ENCODE measurements around the gene XPC. TPM values are rescaled to one million over a fixed set of nuclear protein-coding genes. Genes with fewer than 3 reads are reported as not detected.

The XPC gene
- total RNA-seq, 2 experiments from 2014 or later: 39.0 to 39.8 TPM

GRCh38 chr3:14216257-14217048 is 38.1 kb upstream of the XPC start:
- H3K9me3 Mint-ChIP-seq: peaks cover 7% of the 10 kb centered on the region
- H3K27me3 Mint-ChIP-seq (ENCODE audit: low read depth): no peaks in the 10 kb centered on the region
- H3K27ac Mint-ChIP-seq: peak overlapping the region; percentile 1
- intact Hi-C loops (cut with micrococcal nuclease): no loop called here
- peak overlapping the region; percentile 47 for H3K4me3 Mint-ChIP-seq
- DNase-seq: peak; percentile 25
- no peaks in the 10 kb centered on the region for H3K4me1 Mint-ChIP-seq (ENCODE audit: low read depth)
- H3K36me3 Mint-ChIP-seq (ENCODE audit: low read depth): no peaks in the 10 kb centered on the region
- CTCF ChIA-PET: interaction anchor here (0.6 to 1.3 kb wide), 3 partner anchors 13 to 252 kb away, joined by 3 to 4 read pairs (median 3); no protein-coding TSS in a partner anchor

DNA sequence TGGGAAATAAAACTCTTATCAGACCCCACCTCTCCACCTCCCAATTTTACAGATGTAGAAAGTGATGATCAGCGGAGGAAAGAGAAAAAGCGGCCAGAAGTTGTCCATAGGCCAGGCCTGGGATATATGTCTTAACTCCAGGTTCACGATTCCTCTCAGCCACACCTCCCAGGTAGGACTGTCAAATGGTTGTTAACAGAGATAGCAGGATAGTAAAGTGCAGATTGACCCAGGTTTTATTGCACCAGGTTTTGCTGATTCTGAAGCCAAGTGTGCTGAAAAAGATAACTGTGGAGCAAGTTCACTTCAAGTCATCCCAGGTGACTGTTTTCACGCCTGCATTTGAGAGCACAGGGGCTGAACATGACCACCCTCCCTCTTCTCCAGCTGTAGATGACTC is 36.4 kb upstream of the XPC start:
- Mint-ChIP-seq H3K4me3 (no peak overlapping the region), H3K27me3 (ENCODE audit: low read depth) (no peaks in the 10 kb centered on the region), H3K36me3 (ENCODE audit: low read depth) (no peaks in the 10 kb centered on the region), H3K9me3 (no peaks in the 10 kb centered on the region), H3K27ac (no peak overlapping the region), H3K4me1 (ENCODE audit: low read depth) (no peaks in the 10 kb centered on the region)
- intact Hi-C loops (cut with micrococcal nuclease): no loop called here
- no peak for DNase-seq
- CTCF ChIA-PET: no interaction called here

- Mint-ChIP-seq H3K27ac (no peak overlapping the region), H3K36me3 (ENCODE audit: low read depth) (no peaks in the 10 kb centered on the region), H3K27me3 (ENCODE audit: low read depth) (no peaks in the 10 kb centered on the region), H3K4me3 (no peak overlapping the region), H3K4me1 (ENCODE audit: low read depth) (no peaks in the 10 kb centered on the region), H3K9me3 (no peaks in the 10 kb centered on the region)
- CTCF ChIA-PET: interaction anchor here (3.6 kb wide), 1 partner anchor 10 kb away, joined by 27 read pairs; no protein-coding TSS in a partner anchor
- no peak for DNase-seq
- intact Hi-C loops (cut with micrococcal nuclease): no loop called here
These were observed 34.8 kb upstream of the XPC start for GRCh38 chr3:14213066-14213774.

- intact Hi-C loops (cut with micrococcal nuclease): no loop called here
- CTCF ChIA-PET: interaction anchor here (1.0 to 3.6 kb wide), 2 partner anchors 8 to 316 kb away, joined by 3 to 27 read pairs; no protein-coding TSS in a partner anchor
These were observed 33.6 kb upstream of the XPC start for GRCh38 chr3:14212032-14212431.

GRCh38 chr3:14211621-14212020 is 33.2 kb upstream of the XPC start:
- Mint-ChIP-seq H3K27me3 (ENCODE audit: low read depth) (no peaks in the 10 kb centered on the region), H3K36me3 (ENCODE audit: low read depth) (no peaks in the 10 kb centered on the region), H3K4me1 (ENCODE audit: low read depth) (no peaks in the 10 kb centered on the region), H3K4me3 (no peak overlapping the region), H3K9me3 (no peaks in the 10 kb centered on the region), H3K27ac (no peak overlapping the region)
- intact Hi-C loops (cut with micrococcal nuclease): no loop called here
- CTCF ChIA-PET: interaction anchor here (0.8 to 3.6 kb wide), 3 partner anchors 8 to 316 kb away, joined by 3 to 27 read pairs (median 4); no protein-coding TSS in a partner anchor
- no peak for DNase-seq

More at GRCh38 chr3:14212032-14212431, 33.6 kb upstream of the XPC start:
- Mint-ChIP-seq H3K4me1 (ENCODE audit: low read depth) (no peaks in the 10 kb centered on the region), H3K27me3 (ENCODE audit: low read depth) (no peaks in the 10 kb centered on the region), H3K4me3 (no peak overlapping the region), H3K27ac (no peak overlapping the region), H3K36me3 (ENCODE audit: low read depth) (no peaks in the 10 kb centered on the region), H3K9me3 (no peaks in the 10 kb centered on the region)
- no peak for DNase-seq

DNA sequence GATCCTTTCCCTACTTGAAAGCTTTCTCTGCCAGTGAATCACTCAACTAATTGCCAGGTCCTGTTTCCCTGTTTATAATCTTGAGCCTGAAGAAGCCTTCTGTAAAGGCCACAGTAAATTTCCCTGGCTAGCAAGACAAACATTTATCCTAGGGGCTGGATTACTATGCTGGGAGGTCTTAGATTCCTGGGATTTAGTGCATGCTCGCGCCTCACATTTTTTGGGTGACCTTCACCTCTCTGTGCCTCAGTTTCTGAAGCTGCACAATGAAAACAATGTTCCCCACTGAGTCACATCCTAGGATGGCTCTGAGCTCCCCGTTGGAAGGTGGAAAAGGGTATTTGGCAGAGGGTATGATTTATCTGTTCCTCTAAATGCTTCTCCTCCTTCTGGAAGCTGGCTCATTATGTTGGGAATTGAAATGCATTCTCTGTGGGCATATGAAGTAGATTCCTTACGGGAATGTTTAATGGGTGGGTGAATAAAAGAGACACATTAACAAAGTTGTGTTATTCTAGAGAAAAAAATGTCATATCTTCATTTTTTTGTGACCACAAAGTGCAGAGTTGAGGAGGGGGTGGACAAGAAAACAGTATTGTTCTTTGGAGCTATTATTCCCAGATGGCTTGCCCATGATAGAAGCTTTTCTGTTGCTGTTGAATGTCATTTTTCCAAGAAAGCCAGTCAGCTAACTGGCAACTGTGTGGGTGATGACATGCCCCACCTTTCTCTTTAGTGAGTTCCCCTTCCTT is 32.6 kb upstream of the XPC start:
- CTCF ChIA-PET: interaction anchor here (0.8 to 3.6 kb wide), 2 partner anchors 7 to 50 kb away, joined by 4 to 27 read pairs; no protein-coding TSS in a partner anchor
- DNase-seq: no peak
- no peak overlapping the region for H3K4me3 Mint-ChIP-seq
- H3K4me1 Mint-ChIP-seq (ENCODE audit: low read depth): no peaks in the 10 kb centered on the region
- H3K27me3 Mint-ChIP-seq (ENCODE audit: low read depth): no peaks in the 10 kb centered on the region
- no peak overlapping the region for H3K27ac Mint-ChIP-seq
- H3K36me3 Mint-ChIP-seq (ENCODE audit: low read depth): no peaks in the 10 kb centered on the region
- H3K9me3 Mint-ChIP-seq: no peaks in the 10 kb centered on the region
- intact Hi-C loops (cut with micrococcal nuclease): no loop called here

DNA sequence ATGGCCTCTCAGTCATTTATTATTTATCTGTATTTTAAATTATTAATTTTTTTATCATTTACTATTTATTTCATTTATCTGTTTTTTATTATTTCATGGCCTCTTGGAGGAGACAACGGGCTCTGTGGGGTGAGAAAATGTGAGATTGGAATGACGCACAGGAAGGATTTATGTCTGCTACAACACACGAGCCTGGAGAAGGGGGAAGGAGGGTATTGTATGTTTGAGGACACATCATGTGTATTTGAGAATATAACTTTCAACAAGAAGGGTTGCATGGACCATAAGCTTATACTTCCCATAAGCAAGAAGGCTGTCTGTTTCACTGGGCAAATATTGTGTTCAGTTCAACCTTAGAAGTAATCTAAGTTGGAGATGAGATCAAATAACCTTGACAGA is 31.9 kb upstream of the XPC start:
- H3K4me1 Mint-ChIP-seq (ENCODE audit: low read depth): no peaks in the 10 kb centered on the region
- intact Hi-C loops (cut with micrococcal nuclease): no loop called here
- DNase-seq: no peak
- no peak overlapping the region for H3K4me3 Mint-ChIP-seq
- no peaks in the 10 kb centered on the region for H3K27me3 Mint-ChIP-seq (ENCODE audit: low read depth)
- H3K36me3 Mint-ChIP-seq (ENCODE audit: low read depth): no peaks in the 10 kb centered on the region
- no peaks in the 10 kb centered on the region for H3K9me3 Mint-ChIP-seq
- H3K27ac Mint-ChIP-seq: no peak overlapping the region
- CTCF ChIA-PET: no interaction called here

GRCh38 chr3:14209581-14210289 is 31.3 kb upstream of the XPC start:
- no peak for DNase-seq
- Mint-ChIP-seq H3K9me3 (no peaks in the 10 kb centered on the region), H3K27ac (no peak overlapping the region), H3K36me3 (ENCODE audit: low read depth) (no peaks in the 10 kb centered on the region), H3K27me3 (ENCODE audit: low read depth) (no peaks in the 10 kb centered on the region), H3K4me3 (no peak overlapping the region), H3K4me1 (ENCODE audit: low read depth) (no peaks in the 10 kb centered on the region)
- intact Hi-C loops (cut with micrococcal nuclease): no loop called here
- CTCF ChIA-PET: no interaction called here

- CTCF ChIA-PET: no interaction called here
- Mint-ChIP-seq H3K27ac (no peak overlapping the region), H3K9me3 (no peaks in the 10 kb centered on the region), H3K4me3 (no peak overlapping the region), H3K4me1 (ENCODE audit: low read depth) (no peaks in the 10 kb centered on the region), H3K27me3 (ENCODE audit: low read depth) (no peaks in the 10 kb centered on the region), H3K36me3 (ENCODE audit: low read depth) (no peaks in the 10 kb centered on the region)
- no peak for DNase-seq
- intact Hi-C loops (cut with micrococcal nuclease): no loop called here
These were observed 30.6 kb upstream of the XPC start for GRCh38 chr3:14208977-14209394.

GRCh38 chr3:14208168-14208567 is 29.8 kb upstream of the XPC start:
- no peak for DNase-seq
- Mint-ChIP-seq H3K9me3 (no peaks in the 10 kb centered on the region), H3K36me3 (ENCODE audit: low read depth) (no peaks in the 10 kb centered on the region), H3K27ac (no peak overlapping the region), H3K4me1 (ENCODE audit: low read depth) (peaks cover 2% of the 10 kb centered on the region), H3K27me3 (ENCODE audit: low read depth) (no peaks in the 10 kb centered on the region), H3K4me3 (no peak overlapping the region)
- CTCF ChIA-PET: no interaction called here
- intact Hi-C loops (cut with micrococcal nuclease): no loop called here

- no peak for DNase-seq
- no peaks in the 10 kb centered on the region for H3K27me3 Mint-ChIP-seq (ENCODE audit: low read depth)
- no peak overlapping the region for H3K27ac Mint-ChIP-seq
- no peak overlapping the region for H3K4me3 Mint-ChIP-seq
- no peaks in the 10 kb centered on the region for H3K9me3 Mint-ChIP-seq
- H3K4me1 Mint-ChIP-seq (ENCODE audit: low read depth): peaks cover 2% of the 10 kb centered on the region
- intact Hi-C loops (cut with micrococcal nuclease): no loop called here
- H3K36me3 Mint-ChIP-seq (ENCODE audit: low read depth): no peaks in the 10 kb centered on the region
- CTCF ChIA-PET: interaction anchor here (4.9 kb wide), 1 partner anchor 309 kb away, joined by 25 read pairs; no protein-coding TSS in a partner anchor
These were observed 28.3 kb upstream of the XPC start for GRCh38 chr3:14206548-14207177.

All from activated naive CD4-positive, alpha-beta T cell treated with anti-CD3 and anti-CD28 coated beads for 36 hours (primary cell).